ENCODE results near the gene NCSTN. TPM values are rescaled to one million over a fixed set of nuclear protein-coding genes. Genes with fewer than 3 reads are reported as not detected.

NCSTN gene
- total RNA-seq, 6 experiments from 2014 or later = 133 to 154 (median 145) TPM

DNA sequence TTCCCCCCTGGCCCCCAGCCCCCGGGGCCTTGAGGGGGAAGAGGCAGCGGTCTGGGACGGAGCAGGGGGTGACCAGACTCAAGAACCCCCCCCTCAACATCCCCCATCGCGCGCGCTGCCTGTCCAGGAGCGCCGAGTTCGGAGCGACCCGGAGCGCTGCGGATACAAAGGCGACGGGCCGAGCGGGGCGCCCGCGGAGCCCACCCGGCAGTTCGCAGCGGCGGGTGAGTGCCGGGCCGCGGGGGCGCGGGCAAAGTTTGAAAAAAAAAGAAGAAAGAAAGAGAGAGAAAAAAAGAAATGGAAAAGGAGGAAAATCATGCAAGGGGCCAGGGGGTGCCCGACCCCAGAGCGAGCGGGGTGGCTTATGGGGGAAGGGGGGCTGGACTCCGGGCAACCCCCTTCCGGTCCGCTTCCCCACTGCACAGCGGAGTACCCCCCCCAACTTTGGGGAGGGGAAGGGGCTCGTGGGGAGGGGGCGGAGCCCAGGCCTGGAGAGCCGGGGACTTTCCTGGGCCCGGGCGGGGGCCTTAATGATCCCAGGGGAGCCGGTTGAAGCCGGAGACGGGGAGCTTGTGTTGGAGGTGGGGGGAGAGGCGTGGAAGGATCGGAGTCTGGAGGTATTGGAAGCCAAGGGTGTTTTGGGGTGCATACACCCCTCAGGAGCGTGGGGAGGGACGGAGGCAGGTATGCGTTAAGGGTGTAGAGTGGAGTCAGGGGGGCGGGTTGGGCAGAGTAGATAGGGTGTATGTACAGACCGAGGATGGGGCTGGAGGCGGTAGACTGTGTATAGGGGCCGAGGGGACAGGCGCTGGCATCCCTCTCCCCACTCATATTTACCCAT lies 57.7 kb downstream of the NCSTN start:
- TF ChIP-seq, protein P1, sequence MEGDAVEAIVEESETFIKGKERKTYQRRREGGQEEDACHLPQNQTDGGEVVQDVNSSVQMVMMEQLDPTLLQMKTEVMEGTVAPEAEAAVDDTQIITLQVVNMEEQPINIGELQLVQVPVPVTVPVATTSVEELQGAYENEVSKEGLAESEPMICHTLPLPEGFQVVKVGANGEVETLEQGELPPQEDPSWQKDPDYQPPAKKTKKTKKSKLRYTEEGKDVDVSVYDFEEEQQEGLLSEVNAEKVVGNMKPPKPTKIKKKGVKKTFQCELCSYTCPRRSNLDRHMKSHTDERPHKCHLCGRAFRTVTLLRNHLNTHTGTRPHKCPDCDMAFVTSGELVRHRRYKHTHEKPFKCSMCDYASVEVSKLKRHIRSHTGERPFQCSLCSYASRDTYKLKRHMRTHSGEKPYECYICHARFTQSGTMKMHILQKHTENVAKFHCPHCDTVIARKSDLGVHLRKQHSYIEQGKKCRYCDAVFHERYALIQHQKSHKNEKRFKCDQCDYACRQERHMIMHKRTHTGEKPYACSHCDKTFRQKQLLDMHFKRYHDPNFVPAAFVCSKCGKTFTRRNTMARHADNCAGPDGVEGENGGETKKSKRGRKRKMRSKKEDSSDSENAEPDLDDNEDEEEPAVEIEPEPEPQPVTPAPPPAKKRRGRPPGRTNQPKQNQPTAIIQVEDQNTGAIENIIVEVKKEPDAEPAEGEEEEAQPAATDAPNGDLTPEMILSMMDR (IDR thresholded peaks at IDR 0.05) = no peak
- no peak for DNase-seq
- no peak overlapping the region for H3K27ac Mint-ChIP-seq
- no peaks in the 10 kb centered on the region for H3K36me3 Mint-ChIP-seq (ENCODE audit: low read depth)
- no peak overlapping the region for H3K4me3 Mint-ChIP-seq
- peaks cover 69% of the 10 kb centered on the region for H3K27me3 Mint-ChIP-seq (ENCODE audit: insufficient read depth)
- H3K9me3 Mint-ChIP-seq = no peaks in the 10 kb centered on the region
- no peaks in the 10 kb centered on the region for H3K4me1 Mint-ChIP-seq (ENCODE audit: low read depth)

DNA sequence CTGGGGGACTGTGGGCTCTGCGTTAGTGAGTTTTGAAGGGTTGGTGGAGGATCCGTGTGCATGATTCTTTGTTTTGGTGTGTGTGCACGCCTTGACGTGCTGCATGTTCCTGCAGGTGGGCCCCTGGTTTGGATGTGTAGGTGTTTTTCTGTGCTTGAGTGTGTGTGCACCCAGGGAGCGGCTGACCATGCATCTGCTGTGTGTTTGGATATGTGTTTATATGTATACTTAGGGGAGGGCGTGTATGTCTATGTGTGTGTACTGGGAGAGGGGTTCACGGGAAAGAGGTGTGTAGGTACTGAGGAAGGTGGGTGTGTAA lies 58.3 kb downstream of the NCSTN start:
- peaks cover 69% of the 10 kb centered on the region for H3K27me3 Mint-ChIP-seq (ENCODE audit: insufficient read depth)
- H3K27ac Mint-ChIP-seq = no peak overlapping the region
- no peak for DNase-seq

DNA sequence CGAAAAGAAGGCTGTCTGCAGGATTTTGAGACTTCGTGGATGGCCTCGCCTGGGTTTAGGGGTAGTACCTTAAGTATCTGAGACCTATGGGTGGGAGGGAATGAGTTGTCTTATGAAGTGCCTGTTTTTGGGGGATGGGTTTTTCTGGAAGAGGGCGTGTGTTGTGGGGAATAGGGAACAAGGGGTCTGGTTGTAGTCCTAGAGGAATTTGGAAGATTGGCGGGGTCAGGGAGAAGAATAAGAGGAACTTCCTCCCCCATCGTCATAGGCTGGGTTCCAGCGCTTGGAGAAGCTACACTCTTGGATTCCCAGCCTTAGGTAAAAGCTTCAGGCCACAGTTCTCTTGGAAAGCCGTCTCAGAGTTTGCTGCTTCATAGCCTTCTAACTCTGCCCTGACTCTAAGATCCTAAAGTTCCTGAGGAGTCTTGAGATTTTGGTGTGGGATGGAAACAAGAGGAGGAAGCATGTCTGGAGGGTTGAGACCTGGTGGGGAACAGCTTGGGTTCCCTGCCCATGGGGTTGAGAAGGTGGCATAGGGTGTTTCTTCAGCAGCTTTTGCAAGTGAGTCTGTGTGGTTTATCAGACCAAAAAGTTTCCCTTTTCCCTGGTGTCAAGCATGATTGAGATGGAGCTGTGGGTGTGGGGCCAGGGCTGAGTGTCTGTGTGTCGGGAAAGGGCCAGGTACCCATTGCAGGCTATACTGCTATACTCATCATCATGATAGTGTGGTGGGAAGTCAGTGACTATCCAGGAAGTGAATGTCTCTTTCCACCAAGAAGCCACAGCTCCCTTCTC lies 59.0 kb downstream of the NCSTN start:
- Mint-ChIP-seq H3K9me3 (no peaks in the 10 kb centered on the region), H3K4me3 (no peak overlapping the region), H3K27ac (no peak overlapping the region), H3K27me3 (ENCODE audit: insufficient read depth) (peaks cover 71% of the 10 kb centered on the region), H3K4me1 (ENCODE audit: low read depth) (no peaks in the 10 kb centered on the region), H3K36me3 (ENCODE audit: low read depth) (no peaks in the 10 kb centered on the region)
- TF ChIP-seq, protein P1 (IDR thresholded peaks at IDR 0.05) = no peak
- no peak for DNase-seq

More for the DNA sequence above, 58.3 kb downstream of the NCSTN start:
- Mint-ChIP-seq H3K9me3 (no peaks in the 10 kb centered on the region), H3K36me3 (ENCODE audit: low read depth) (no peaks in the 10 kb centered on the region), H3K4me3 (no peak overlapping the region), H3K4me1 (ENCODE audit: low read depth) (no peaks in the 10 kb centered on the region)
- TF ChIP-seq, protein P1 (IDR thresholded peaks at IDR 0.05) = no peak

DNA sequence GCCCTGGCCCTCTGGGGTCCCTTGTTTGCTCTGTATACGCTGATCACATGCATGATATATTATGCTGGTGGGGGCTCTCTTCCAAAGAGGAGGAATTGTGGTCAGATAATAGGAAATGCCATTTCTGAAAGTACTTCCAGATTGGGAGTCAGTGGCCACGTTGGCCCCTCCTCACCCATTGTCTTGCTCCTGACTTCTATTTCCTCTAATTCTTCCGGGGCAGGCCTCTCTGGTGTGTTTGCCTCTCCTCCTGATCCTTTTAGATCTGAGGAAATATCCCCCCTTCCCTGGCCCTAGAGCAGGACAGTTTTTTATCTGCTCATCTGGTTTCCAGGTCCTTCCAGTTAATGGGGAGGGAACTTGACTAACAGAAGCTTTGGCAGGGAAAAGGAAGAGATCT lies 60.1 kb downstream of the NCSTN start:
- TF ChIP-seq, protein P1 (IDR thresholded peaks at IDR 0.05) = no peak
- DNase-seq = no peak
- no peaks in the 10 kb centered on the region for H3K4me1 Mint-ChIP-seq (ENCODE audit: low read depth)
- H3K4me3 Mint-ChIP-seq = no peak overlapping the region
- no peaks in the 10 kb centered on the region for H3K9me3 Mint-ChIP-seq
- H3K27me3 Mint-ChIP-seq (ENCODE audit: insufficient read depth) = peaks cover 61% of the 10 kb centered on the region
- no peak overlapping the region for H3K27ac Mint-ChIP-seq
- H3K36me3 Mint-ChIP-seq (ENCODE audit: low read depth) = no peaks in the 10 kb centered on the region

DNA sequence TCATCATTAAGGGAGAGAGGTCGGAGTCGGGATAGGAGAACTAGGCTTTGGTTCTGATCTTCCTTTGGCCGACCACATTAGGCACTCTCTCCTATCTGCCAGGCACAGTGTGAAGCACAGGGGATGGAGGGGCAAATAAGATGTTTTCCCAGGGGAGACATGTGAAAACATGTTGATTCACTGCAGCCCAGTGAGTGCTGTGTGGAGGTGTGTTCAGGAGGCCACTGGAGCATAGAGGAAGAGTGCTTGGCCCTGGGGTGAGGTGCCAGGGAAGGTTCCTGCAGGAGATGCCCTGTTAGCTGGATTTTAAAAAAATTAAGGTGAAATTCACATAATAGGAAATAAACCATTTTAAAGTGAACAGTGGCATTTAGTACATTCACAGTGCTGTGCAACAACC lies 60.9 kb downstream of the NCSTN start:
- H3K36me3 Mint-ChIP-seq (ENCODE audit: low read depth) = no peaks in the 10 kb centered on the region
- H3K4me3 Mint-ChIP-seq = no peak overlapping the region
- H3K9me3 Mint-ChIP-seq = no peaks in the 10 kb centered on the region
- H3K27me3 Mint-ChIP-seq (ENCODE audit: insufficient read depth) = peaks cover 62% of the 10 kb centered on the region
- H3K4me1 Mint-ChIP-seq (ENCODE audit: low read depth) = no peaks in the 10 kb centered on the region
- DNase-seq = no peak
- TF ChIP-seq, protein P1 (IDR thresholded peaks at IDR 0.05) = no peak
- no peak overlapping the region for H3K27ac Mint-ChIP-seq

All from HFFc6 (cell line).